Fibroblast of lung (primary cell): ENCODE data around the gene MIEF1. TPM values are rescaled to one million over a fixed set of nuclear protein-coding genes. Genes with fewer than 3 reads are reported as not detected.
A peak's percentile ranks its signal among the peaks of the same experiment; 100 is the strongest.

Source experiments
- DNase-seq, 2 donors: peaks; one replicate each; pipeline versions ENCODE4 v3.0.0 to v3.0.0-alpha.2; 2010; ENCODE audit warnings: low read depth in 2 of 2
- H2AFZ ChIP-seq: 2 replicates; pipeline ENCODE4 v1.5.1; 2012; ENCODE audit warnings: low read length, control low read depth, inconsistent platforms
- H3K27ac ChIP-seq: 2 replicates; pipeline ENCODE4 v1.5.1; 2011; ENCODE audit warnings: low read length, control low read depth; ENCODE audit not compliant: insufficient read depth
- H3K27me3 ChIP-seq: 2 replicates; pipeline ENCODE4 v1.5.1; 2011; ENCODE audit warnings: mild to moderate bottlenecking, low read length; ENCODE audit not compliant: control insufficient read depth, insufficient read depth
- H3K36me3 ChIP-seq: 2 replicates; pipeline ENCODE4 v1.5.1; 2011; ENCODE audit warnings: low read length; ENCODE audit not compliant: control insufficient read depth, insufficient read depth
- H3K4me1 ChIP-seq: 2 replicates; pipeline ENCODE4 v1.5.1; 2011; ENCODE audit warnings: low read length; ENCODE audit not compliant: control insufficient read depth, insufficient read depth; ENCODE audit errors: extremely low read depth
- H3K4me2 ChIP-seq: 2 replicates; pipeline ENCODE4 v1.5.1; 2011; ENCODE audit warnings: low read length, control low read depth; ENCODE audit not compliant: insufficient read depth; ENCODE audit errors: extremely low read depth
- H3K4me3 ChIP-seq, 4 experiments: fragments of 200-600 bp in 1 of 4; sonication (generic) in 1 of 4; replicated peaks in 1 of 4; 2 replicates each; pipeline ENCODE4 v1.5.1; 2011 to 2016; ENCODE audit warnings: low read length in 4 of 4, low read depth in 3 of 4, mild to moderate bottlenecking in 3 of 4, control low read depth in 2 of 4, inconsistent platforms in 1 of 4, mixed read lengths in 1 of 4; ENCODE audit not compliant: insufficient read depth in 1 of 4; ENCODE audit errors: control extremely low read depth in 1 of 4
- H3K79me2 ChIP-seq: 2 replicates; pipeline ENCODE4 v1.5.1; 2012; ENCODE audit warnings: mild to moderate bottlenecking, low read length, inconsistent platforms; ENCODE audit not compliant: control insufficient read depth, insufficient read depth
- H3K9ac ChIP-seq: 2 replicates; pipeline ENCODE4 v1.5.1; 2011; ENCODE audit warnings: mild to moderate bottlenecking, low read length, control low read depth; ENCODE audit not compliant: insufficient read depth
- H3K9me3 ChIP-seq: 2 replicates; pipeline ENCODE4 v1.5.1; 2012; ENCODE audit warnings: low read depth, low read length; ENCODE audit not compliant: control insufficient read depth, insufficient read depth
- H4K20me1 ChIP-seq: 2 replicates; pipeline ENCODE4 v1.5.1; 2011; ENCODE audit warnings: low read length; ENCODE audit not compliant: control insufficient read depth, insufficient read depth; ENCODE audit errors: extremely low read depth
- CTCF ChIP-seq, 2 donors: IDR thresholded peaks in 1 of 2; conservative IDR thresholded peaks in 1 of 2; 1 replicate in 1 of 2; 2 replicates in 1 of 2; pipeline ENCODE4 v1.5.1; 2011 to 2012; ENCODE audit warnings: low read length in 2 of 2, control low read depth in 1 of 2, inconsistent platforms in 1 of 2, low read depth in 1 of 2, mild to moderate bottlenecking in 1 of 2
- EZH2 ChIP-seq: IDR thresholded peaks from 2 replicates; pipeline ENCODE4 v1.5.1; 2012; ENCODE audit warnings: low read length, control low read depth, mild to moderate bottlenecking; ENCODE audit errors: missing control alignments
- polyA plus RNA-seq, 2 donors: library from polyadenylated mRNA; depleted of rRNA in 1 of 2; stranded (reverse) in 1 of 2; unstranded in 1 of 2; fragments of >200 nt; gene quantifications; 2 replicates each; pipeline ENCODE4 v1.2.1, GENCODE V29; 2011 to 2012; ENCODE audit warnings: missing spikeins in 1 of 2
- total RNA-seq: library from RNA; depleted of rRNA; stranded (reverse); fragments of >200 nt; gene quantifications from 2 replicates; pipeline ENCODE4 v1.2.1, GENCODE V29; 2014

The MIEF1 gene
- total and polyA plus RNA-seq, 2 donors (not counting 1 experiment from before 2014, with no cell fraction given): 16.8 to 19.0 TPM

- Histone ChIP-seq H4K20me1 (no peaks in the 10 kb centered on the region), H3K79me2 (no peaks in the 10 kb centered on the region), H3K9ac (no peak overlapping the region), H3K4me1 (peaks cover 17% of the 10 kb centered on the region), H3K9me3 (no peaks in the 10 kb centered on the region), H2AFZ (no peak overlapping the region), H3K36me3 (no peaks in the 10 kb centered on the region), H3K4me3 (no peak overlapping the region), H3K27me3 (no peaks in the 10 kb centered on the region), H3K27ac (no peak overlapping the region), H3K4me2 (no peak overlapping the region)
- TF ChIP-seq CTCF (conservative IDR thresholded peaks at IDR 0.05 in 1 of 2, IDR thresholded peaks at IDR 0.05 in 1 of 2; ENCODE audit: low read depth in 1 of 2, low read length in 2 of 2): no peak
- no peak for TF ChIP-seq EZH2
- no peak for DNase-seq
Observed at GRCh38 chr22:39491696-39492095, 10.4 kb upstream of the MIEF1 start.

- Histone ChIP-seq H3K27ac (no peak overlapping the region), H3K4me2 (no peak overlapping the region), H3K9me3 (no peaks in the 10 kb centered on the region), H4K20me1 (no peaks in the 10 kb centered on the region), H3K9ac (no peak overlapping the region), H3K79me2 (no peaks in the 10 kb centered on the region), H3K4me3 (no peak overlapping the region), H3K4me1 (peaks cover 17% of the 10 kb centered on the region), H3K36me3 (no peaks in the 10 kb centered on the region), H2AFZ (no peak overlapping the region), H3K27me3 (no peaks in the 10 kb centered on the region)
- DNase-seq: no peak
- no peak for TF ChIP-seq CTCF (conservative IDR thresholded peaks at IDR 0.05 in 1 of 2, IDR thresholded peaks at IDR 0.05 in 1 of 2; ENCODE audit: low read depth in 1 of 2, low read length in 2 of 2)
- no peak for TF ChIP-seq EZH2
Observed at GRCh38 chr22:39492186-39492585, 9.9 kb upstream of the MIEF1 start.

GRCh38 chr22:39493759-39494158 is 8.3 kb upstream of the MIEF1 start:
- Histone ChIP-seq H3K4me1 (peaks cover 17% of the 10 kb centered on the region), H3K4me3 (no peak overlapping the region), H3K79me2 (no peaks in the 10 kb centered on the region), H3K4me2 (peak overlapping the region; percentile 21), H2AFZ (no peak overlapping the region), H3K27ac (peak overlapping the region; percentile 42), H3K36me3 (no peaks in the 10 kb centered on the region), H3K9ac (no peak overlapping the region), H4K20me1 (no peaks in the 10 kb centered on the region), H3K27me3 (no peaks in the 10 kb centered on the region), H3K9me3 (no peaks in the 10 kb centered on the region)
- DNase-seq: peak; percentile 53 to 79
- no peak for TF ChIP-seq CTCF (conservative IDR thresholded peaks at IDR 0.05 in 1 of 2, IDR thresholded peaks at IDR 0.05 in 1 of 2; ENCODE audit: low read depth in 1 of 2, low read length in 2 of 2)
